Measurements from ENCODE around the gene TEFM. TPM values are rescaled to one million over a fixed set of nuclear protein-coding genes. Genes with fewer than 3 reads are reported as not detected.
"Not testable (repeated sequence)": the region's sequence is repeated elsewhere in the genome, so short reads cannot be mapped to it uniquely, and the experiment has no call there.

The TEFM gene
- total RNA-seq, 4 donors from 2014 or later, result 9.4 to 21.8 (median 12.4) TPM

GRCh38 chr17:30920683-30921543 is 14.9 kb upstream of the TEFM start:
- Histone ChIP-seq H3K4me3 (peak overlapping the region in 2 of 4 donors; percentile 41 to 54), H3K27ac (no peak overlapping the region), H3K9me3 (no peaks in the 10 kb centered on the region), H3K27me3 (peaks cover 0 to 44% of the 10 kb centered on the region in 2 donors), H3K4me1 (peaks cover 0 to 17% (median 9%) of the 10 kb centered on the region in 4 donors), H3K36me3 (no peaks in the 10 kb centered on the region)
- no peak for DNase-seq (ENCODE audit: low spot score in 2 of 2)
- no peak for TF ChIP-seq CTCF (IDR thresholded peaks at IDR 0.05)
- WGBS, 2 donors, result 78 to 80% methylated on average over 11 of the region's 11 CpGs

- TF ChIP-seq POLR2A (IDR thresholded peaks at IDR 0.05) (no peak), EP300 (IDR thresholded peaks at IDR 0.05) (no peak), CTCF (IDR thresholded peaks at IDR 0.05) (no peak)
- Histone ChIP-seq H3K4me1 (peaks cover 0 to 17% (median 9%) of the 10 kb centered on the region in 4 donors), H3K4me3 (no peak overlapping the region), H3K27me3 (peaks cover 0 to 39% of the 10 kb centered on the region in 2 donors), H3K9me3 (no peaks in the 10 kb centered on the region), H3K36me3 (no peaks in the 10 kb centered on the region), H3K27ac (no peak overlapping the region)
- no peak for DNase-seq (ENCODE audit: low spot score in 2 of 2)
- WGBS, 2 donors, result 27 to 31% methylated on average over 4 of the region's 4 CpGs
Observed at GRCh38 chr17:30920282-30920681, 14.2 kb upstream of the TEFM start.

- no peak overlapping the region for H3K4me3 ChIP-seq
- TF ChIP-seq POLR2A (IDR thresholded peaks at IDR 0.05) (no peak), EP300 (IDR thresholded peaks at IDR 0.05) (no peak), CTCF (IDR thresholded peaks at IDR 0.05) (no peak)
- no peak for DNase-seq (ENCODE audit: low spot score in 2 of 2)
Observed at GRCh38 chr17:30917050-30917449, 11.0 kb upstream of the TEFM start.

GRCh38 chr17:30915833-30916611 is 10.0 kb upstream of the TEFM start:
- no peak overlapping the region for H3K4me3 ChIP-seq
- TF ChIP-seq CTCF (IDR thresholded peaks at IDR 0.05), result no peak
- no peak for TF ChIP-seq EP300 (IDR thresholded peaks at IDR 0.05)
- no peak for TF ChIP-seq POLR2A (IDR thresholded peaks at IDR 0.05)
- no peaks in the 10 kb centered on the region for H3K9me3 ChIP-seq
- H3K4me1 ChIP-seq, result no peaks in the 10 kb centered on the region
- H3K27me3 ChIP-seq, result peaks cover 0 to under 1% of the 10 kb centered on the region in 2 donors
- no peak for DNase-seq (ENCODE audit: low spot score in 2 of 2)
- no peak overlapping the region for H3K27ac ChIP-seq
- no peaks in the 10 kb centered on the region for H3K36me3 ChIP-seq
- WGBS, 2 donors, result 76 to 80% methylated on average over 5 of the region's 5 CpGs

More at GRCh38 chr17:30917050-30917449, 11.0 kb upstream of the TEFM start:
- Histone ChIP-seq H3K4me1 (peaks cover 0 to 7% (median 1%) of the 10 kb centered on the region in 4 donors), H3K27ac (no peak overlapping the region), H3K36me3 (no peaks in the 10 kb centered on the region), H3K27me3 (peaks cover 0 to 8% of the 10 kb centered on the region in 2 donors), H3K9me3 (no peaks in the 10 kb centered on the region)

DNA sequence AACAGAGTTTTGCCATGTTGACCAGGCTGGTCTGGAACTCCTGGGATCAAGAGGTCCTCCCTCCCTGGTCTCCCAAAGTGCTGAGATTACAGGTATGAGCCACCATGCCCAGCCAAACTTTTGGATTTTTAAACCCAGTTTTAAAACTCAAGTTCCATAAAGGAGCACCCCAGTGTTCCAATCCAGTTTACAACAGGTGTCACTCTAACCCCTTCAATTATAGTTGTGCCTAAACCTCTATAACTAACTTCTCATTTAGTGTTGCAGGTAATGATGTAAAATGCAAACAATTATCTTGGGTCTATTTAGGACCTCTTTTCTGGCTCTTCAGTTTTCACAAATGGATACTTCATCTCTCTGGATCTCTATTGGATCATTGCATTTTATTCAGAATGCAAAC is 7.9 kb upstream of the TEFM start:
- Histone ChIP-seq H3K36me3 (peaks cover 0 to 4% (median 0%) of the 10 kb centered on the region in 3 donors), H3K9me3 (no peaks in the 10 kb centered on the region), H3K4me1 (no peaks in the 10 kb centered on the region), H3K4me3 (no peak overlapping the region), H3K27me3 (no peaks in the 10 kb centered on the region), H3K27ac (no peak overlapping the region)
- DNase-seq (ENCODE audit: low spot score in 2 of 2), result no peak
- no peak for TF ChIP-seq EP300 (IDR thresholded peaks at IDR 0.05)
- TF ChIP-seq POLR2A (IDR thresholded peaks at IDR 0.05), result no peak
- no peak for TF ChIP-seq CTCF (IDR thresholded peaks at IDR 0.05)

DNA sequence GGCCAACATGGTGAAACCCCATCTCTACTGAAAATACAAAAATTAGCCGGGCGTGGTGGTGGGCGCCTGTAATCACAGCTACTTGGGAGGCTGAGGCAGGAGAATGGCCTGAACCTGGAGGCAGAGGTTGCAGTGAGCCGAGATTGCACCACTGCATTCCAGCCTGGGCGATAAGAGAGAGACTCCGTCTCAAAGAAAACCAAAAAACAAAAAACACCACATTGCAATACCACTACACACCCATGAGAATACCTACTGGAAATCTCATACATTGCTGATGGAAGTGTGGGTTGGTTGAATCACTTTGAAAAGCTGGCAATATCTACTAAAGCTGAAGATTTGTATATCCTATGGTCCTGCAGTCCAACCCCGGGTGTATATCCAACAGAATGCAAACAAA is 4.1 kb upstream of the TEFM start:
- DNase-seq (ENCODE audit: low spot score in 2 of 2), result not testable (repeated sequence)

More for the DNA sequence above, 4.1 kb upstream of the TEFM start:
- 94 to 95% methylated on average over 7 of the region's 7 CpGs for WGBS, 2 donors
- H3K9me3 ChIP-seq, H3K36me3 ChIP-seq, H3K27ac ChIP-seq, H3K4me3 ChIP-seq, H3K27me3 ChIP-seq: not testable (repeated sequence)
- H3K4me1 ChIP-seq, result peaks cover 0 to 21% (median 10%) of the 10 kb centered on the region in 4 donors
